Non-pigmented ciliary epithelial cell (primary cell): ENCODE measurements around the gene F10.
A peak's percentile ranks its signal among the peaks of the same experiment; 100 is the strongest.
"Not testable (repeated sequence)": the region's sequence is repeated elsewhere in the genome, so short reads cannot be mapped to it uniquely, and the experiment has no call there.

Source experiments
- DNase-seq: peaks from one replicate; pipeline ENCODE4 v3.0.0-alpha.2; 2010; ENCODE audit warnings: low read depth

The F10 gene

DNA sequence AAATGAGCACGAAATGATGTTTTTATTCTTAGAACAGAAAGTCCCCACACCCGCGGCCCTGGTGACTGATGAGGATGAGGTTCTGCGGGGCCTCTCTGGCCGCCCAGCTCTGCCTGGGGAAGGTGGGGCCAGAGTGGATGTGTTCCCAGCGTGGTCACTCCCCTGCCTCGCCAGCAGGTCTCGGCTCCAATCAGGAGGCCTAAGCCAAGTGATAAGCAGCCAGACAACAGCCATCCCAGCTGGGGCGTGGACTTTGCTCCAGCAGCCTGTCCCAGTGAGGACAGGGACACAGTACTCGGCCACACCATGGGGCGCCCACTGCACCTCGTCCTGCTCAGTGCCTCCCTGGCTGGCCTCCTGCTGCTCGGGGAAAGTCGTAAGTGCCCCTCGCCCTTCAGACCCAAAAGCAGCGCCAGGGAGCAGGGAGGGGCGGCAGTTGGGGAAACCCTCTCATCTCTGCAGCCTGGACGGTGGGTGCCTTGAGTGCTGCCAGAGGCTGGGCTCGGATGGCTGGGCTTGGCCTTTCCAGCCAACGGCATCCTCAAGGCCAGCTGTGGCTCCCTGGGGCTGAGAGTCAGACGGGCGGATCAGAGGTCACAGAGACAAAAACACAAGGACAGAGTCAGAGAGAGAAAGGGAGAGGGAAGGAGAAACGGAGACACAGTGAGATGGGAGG lies at the start of gene F10:
Gene F10, plus strand, starts transcription at position 250 of the 676 bp plus-strand sequence. Its CDS starts 57 bp downstream, at position 307.
- DNase-seq, result peak; percentile 41

DNA sequence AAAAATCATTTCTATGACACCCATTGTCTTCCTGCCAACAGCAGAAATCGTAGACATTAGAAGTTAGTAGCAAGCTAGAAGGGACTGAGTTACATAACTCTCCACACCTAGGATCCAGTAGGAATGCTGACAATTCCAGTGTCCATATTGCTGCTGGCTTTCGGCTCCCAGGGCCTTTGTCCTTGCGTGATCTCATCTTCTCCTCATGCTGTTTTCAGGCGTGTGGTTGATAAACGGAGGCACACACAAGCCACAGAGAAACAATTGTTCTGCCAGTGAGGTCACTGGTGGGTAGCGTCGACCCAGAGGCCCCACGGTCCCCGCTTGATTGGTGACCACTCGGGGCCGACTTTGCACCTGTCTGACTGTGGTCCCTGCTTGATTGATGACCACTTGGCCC lies 48.7 kb upstream of the F10 start:
- no peak for DNase-seq

DNA sequence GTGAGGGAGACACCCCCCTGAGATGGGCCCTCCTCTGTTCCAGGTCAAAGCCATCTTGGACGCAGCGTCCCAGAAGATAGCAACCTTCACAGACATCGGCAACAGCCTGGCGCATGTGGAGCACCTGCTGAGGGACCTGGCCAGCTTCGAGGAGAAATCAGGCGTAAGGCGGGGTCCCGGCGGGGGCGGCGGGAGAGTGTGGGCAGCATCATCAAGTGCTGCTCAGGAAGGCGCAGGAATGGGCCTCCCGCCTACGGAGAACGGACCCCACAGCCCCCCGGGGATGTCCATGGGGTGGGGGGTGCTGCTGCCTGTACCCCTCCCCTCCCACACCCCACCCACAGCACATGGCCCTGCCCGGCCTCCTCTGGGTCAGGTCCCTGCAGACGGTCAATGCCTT lies 48.2 kb upstream of the F10 start:
- DNase-seq, result no peak

DNA sequence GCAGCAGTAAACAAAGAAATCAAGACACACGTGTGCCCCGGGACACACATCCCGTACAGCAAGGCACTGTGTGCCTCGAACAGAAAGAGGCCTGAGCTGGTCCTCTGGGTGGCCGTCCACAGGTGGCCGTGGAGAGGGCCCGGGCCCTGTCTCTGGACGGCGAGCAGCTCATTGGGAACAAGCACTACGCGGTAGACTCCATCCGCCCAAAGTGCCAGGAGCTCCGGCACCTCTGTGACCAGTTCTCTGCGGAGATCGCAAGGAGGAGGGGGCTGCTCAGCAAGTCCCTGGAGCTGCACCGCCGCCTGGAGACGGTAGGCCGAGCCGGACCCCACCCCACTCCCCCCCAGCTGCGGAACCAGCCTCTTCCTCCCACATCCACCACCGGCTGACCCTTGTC lies 47.7 kb upstream of the F10 start:
- DNase-seq, result no peak

DNA sequence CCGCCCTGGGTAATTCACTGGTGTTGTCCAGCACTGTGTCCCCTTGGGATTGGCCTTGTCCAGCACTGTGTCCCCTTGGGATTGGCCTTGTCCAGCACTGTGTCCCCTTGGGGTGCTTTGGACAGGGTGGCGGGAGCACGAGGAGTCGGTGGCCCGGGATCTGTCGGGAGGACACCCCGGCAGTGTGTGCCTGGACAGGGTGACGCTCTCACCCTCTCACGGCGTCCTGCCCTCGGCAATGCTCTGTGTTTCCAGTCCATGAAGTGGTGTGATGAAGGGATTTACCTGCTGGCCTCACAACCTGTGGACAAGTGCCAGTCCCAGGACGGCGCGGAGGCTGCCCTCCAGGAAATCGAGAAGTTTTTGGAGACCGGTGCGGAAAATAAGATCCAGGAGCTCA lies 46.9 kb upstream of the F10 start:
- DNase-seq, result no peak

DNA sequence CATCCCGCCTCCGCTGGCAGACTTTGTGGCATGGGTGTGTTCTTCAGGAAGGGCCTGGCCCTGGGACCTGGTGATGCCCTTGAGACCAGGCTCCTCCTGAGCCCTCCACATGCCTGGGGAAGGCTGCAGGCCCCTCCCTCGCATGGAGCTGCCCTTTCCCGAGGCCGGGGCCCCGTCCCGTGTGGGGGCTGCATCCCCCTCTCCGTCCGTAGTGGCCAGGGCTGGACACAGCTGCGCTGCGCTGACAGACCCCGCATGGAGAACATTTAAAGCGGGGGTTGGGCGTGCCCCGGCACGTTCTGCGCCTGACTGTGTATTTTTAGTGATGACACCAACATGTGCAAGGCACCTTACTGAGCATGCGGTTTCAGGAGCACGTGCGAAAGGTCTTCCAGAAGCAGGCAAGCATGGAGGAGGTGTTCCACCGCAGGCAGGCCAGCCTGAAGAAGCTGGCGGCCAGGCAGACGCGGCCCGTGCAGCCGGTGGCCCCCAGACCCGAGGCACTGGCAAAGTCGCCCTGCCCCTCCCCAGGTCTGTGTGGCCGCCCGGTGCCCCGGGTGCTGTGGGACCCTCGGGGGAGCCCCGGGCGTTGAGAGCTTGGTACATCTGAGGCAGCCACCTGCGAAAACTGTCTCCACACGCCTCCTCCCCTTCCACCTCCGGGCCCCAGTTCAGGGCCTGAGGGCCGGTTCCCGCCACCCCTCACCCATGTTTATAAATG lies 45.8 kb upstream of the F10 start:
- no peak for DNase-seq

DNA sequence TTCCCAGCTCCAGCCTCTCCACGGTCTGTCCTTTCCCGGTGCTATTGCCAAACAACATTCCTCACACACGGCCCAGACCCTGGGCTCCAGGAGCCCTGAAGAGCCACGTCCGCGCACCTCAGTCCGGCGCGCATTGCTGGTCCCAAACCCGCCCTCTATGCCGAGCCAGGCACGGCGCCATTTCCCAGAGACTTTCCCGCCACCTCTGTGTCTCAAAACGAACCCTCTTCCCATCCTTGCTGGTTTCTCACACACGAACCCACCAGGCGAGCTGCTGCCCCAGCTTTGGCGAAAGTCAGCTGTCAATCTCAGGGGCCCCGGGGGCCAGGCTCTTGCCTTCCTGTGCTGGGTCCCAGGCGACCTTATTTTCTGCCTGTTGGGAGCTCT lies 45.0 kb upstream of the F10 start:
- DNase-seq, result no peak

DNA sequence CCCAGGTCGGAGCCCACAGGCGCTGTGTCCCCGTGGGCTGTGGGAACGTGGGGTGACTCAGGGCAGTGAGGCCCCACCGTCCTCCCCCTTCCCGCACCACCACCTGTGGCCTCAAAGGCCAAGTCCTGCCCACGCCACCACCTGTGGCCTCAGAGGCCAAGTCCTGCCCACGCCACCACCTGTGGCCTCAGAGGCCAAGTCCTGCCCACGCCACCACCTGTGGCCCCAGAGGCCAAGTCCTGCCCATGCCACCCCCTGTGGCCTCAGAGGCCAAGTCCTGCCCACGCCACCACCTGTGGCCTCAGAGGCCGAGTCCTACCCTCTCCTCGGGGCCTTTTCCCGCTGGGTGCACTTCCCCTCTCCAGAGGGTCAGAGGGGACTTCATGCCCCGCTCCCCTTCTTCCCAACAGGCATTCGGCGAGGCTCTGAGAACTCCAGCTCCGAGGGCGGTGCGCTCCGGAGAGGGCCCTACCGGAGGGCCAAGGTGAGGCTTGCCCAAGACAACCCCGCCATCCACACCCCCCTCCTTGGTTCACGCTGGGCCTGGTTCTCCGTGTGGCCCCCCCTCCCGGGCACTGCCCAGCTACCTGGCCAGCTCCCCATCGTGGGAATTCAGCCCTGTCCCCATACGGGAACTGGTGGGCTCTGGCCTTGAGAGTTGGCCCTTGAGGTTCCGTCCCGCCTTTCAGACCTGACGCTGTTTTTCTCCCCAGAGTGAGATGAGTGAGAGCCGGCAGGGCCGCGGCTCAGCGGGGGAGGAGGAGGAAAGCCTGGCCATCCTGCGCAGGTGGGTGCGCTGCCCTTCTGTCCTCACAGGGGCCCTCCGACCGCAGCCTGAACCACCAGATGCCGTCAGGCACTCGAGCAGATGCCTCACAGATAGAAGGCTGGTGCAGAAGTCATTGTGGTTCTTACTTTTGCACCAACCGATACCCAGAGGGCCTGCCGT lies 44.4 kb upstream of the F10 start:
- no peak for DNase-seq

DNA sequence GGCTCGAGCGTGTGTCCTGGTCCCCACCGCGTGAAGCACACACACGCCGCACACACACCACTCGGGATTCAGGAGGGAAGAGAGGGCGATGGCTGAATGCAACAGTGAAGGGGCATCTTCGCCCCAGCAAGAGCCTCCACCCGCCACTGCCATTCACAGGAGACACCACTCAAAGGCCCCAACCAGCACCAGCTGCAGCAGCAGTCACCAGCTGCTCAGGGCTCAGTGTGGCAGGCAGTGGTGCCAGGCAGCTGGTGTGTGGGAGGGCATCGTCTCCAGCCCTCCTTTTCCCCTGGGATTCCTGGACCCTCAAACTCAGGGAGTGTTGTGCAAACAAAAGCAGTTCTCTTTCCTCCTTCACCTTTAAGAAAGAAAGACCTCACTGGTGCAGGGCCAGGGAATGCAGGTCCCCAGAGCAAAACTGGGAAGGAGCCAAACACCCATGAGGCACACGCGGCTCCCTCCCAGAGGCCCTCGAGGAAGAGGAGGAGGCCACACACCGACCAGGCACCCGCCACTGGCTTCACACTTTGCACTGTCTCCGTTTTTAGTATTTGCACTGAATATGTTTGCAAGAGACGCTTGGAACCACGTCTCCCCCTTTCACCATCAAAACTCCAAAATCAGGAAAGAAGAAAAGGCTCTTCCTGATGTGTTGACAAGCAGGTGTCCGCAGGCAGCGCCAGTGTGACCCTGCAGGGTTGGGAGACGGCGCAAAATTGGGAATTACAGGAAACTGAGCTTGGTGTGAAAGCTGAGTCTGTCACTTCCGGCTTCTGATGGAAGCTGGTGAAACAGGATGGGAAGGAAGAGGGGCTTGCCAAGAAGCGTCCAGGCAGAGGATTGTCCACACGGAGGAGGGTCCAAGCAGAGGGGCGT lies 43.5 kb upstream of the F10 start:
- DNase-seq, result no peak

DNA sequence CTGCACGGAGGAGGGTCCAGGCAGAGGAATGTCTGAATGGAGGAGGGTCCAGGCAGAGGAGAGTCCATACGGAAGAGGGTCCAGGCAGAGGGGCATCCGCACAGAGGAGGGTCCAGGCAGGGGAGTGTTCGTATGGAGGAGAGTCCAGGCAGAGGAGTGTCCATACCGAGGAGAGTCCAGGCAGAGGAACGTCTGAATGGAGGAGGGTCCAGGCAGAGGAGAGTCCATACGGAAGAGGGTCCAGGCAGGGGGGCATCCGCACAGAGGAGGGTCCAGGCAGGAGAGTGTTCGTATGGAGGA lies 42.9 kb upstream of the F10 start:
- not testable (repeated sequence) for DNase-seq

DNA sequence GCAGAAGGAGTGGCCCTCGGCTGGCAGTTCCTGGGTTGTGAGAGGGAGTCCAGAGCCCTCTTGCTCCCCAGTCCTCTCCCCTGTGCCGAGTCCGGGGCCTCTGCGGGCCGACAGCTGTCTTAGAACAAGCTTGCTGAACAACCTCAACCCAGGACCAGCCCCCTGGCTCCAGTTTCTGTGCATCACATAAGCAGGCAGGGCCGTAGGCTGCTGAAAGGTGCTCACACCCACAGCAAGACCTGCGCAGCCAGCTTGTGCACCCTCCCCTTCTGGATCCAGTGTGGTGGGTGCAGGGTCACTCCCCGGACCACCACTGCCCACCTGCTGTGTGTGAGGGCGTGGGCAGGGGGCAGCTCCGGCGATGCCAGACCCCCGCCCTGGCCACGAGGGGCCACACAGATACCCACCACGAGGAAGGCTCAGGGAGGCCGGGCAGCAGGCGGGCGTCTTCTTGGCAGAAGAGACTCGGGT lies 42.2 kb upstream of the F10 start:
- DNase-seq, result no peak

DNA sequence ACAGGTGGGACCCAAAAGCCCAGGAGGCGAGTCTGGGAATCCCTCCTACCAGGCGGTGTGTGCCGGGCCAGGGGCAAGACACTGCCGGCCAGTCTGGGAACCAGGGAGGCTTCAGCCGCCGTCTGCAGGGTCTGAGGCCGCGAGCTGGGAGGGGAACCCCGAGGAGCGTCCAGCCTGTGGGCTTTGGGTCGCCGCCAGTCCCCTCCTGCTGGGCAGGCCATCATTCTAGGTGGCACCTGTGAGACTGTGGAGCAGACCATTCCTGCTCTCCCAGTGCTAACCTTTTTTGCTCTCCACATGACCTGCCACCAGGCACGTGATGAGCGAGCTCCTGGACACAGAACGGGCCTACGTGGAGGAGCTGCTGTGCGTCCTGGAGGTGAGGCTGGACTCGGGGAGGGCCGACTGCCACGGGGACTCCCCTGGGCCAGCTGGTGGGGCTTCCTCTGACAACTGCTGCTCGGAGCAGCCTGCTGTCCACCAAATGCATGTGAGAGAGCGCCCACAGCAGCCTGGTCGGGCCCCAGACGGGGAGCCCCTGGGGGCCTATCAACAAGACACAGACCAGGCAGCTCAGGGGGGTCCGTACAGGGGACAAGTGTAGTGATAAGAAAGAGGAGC lies 41.6 kb upstream of the F10 start:
- DNase-seq, result no peak

DNA sequence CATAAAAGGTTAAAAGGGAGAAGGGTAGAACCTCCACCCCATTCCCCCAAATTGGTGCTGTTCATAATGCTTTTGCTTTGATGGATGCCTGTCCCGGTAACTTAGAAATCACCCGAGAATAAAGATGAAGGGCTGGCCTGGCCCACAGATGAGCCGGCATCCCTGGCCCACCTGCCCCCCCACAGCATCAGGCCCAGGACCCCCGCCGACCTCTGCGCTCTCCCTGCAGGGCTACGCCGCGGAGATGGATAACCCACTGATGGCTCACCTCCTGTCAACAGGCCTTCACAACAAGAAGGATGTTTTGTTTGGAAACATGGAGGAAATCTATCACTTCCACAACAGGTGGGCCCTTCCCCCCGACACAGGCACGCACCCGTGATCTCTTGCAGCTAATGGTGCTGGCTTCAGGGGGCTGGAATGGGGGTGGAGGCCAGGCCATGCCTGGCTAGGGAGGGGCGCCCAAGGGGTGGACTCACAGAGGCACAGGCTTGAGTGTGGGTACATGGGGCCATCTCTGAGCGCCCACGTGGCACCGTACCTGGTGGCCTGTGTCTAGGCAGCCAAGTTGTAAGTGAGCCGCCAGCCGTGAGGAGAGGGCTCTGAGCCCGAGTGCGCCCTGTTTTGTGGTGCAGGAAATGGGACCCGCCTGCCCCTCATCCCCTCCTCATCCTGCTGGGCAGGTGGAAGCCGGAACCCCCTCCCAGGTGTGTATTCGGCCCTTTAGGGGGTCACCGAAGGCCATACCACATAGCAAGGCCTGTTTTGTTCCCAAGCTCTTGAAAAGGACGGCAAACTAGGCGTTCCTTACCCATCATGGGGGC lies 40.2 kb upstream of the F10 start:
- no peak for DNase-seq

DNA sequence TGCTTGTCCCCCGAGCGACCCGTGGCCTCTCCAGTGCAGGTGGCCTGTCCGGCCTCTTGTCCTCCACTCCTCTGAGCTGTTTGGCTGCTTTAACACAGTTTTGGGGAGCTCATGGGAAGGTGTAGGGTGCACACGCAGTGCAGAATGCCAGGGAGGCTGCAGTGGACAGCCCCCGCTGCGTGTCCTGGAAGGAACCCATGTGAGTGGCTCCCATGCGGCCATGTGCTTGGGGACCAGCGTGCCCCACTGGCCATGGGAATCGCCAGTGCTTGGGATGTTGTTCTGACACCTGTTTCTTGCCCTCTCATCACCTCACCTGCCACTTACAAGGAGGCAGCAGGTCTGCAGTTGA lies 39.6 kb upstream of the F10 start:
- DNase-seq, result no peak

DNA sequence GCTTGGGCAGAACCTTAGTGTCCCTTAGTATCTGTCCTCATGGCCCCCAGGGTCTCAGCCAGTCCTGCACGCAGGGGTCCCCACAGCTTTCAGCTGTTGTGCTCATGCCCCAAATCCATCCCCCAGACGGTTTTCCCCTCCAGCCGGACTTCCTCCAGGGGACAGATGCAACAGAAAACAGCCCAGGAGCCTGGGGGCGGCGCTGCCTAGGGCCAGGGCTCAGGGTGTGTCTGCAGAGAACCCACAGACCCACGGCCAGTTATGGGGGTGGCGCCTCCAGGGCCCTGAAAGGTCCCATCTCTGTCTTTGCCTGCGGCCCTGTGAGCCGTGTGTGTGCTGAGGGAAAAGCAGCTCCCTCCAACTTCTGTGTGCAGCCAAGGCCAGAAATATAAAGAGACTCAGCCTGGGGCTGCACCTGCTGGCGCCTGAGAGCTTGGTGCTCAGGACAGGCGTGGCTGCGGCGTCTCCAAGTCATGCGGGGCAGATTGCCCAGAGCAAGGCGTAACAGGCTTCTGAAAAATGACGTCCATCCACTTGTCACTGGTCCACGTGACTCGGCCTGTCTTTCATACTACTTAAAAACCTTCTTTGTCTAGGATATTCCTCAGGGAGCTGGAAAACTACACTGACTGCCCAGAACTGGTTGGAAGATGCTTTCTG lies 39.1 kb upstream of the F10 start:
- no peak for DNase-seq

DNA sequence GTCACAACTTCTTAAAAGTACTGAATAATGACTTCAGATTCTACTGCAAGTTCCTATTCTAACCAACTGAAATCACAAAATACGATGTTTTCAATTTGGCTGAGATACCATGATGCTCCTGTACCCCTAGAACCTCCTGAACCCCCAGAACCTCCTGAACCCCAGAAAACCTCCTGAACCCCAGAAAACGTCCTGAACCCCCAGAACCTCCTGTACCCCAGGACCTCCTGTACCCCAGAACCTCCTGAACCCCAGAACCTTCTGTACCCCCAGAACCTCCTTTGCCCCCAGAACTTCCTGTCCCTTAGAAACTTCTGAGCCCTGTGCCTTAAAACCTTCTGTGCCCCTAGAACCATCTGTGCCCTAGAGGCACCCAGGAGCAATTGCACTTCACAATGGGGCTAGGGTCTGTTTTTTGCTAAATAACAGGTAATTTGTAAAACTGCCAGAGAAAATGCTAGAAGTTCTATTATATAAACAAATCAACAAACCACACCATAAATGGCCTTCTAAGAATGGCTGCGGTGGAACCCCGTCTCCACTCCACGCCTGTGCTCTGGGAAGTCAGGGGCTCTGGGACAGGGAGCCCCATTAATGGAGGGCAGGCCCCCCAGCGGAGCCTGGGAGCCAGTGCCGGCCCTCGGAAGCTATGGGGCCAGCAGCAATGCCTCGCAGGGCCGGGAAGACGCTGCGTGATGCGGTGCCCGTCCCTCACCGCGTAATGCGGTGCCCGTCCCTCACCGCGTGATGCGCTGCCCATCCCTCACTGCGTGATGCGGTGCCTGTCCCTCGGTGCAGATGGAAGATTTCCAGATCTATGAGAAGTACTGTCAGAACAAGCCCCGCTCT lies 38.3 kb upstream of the F10 start:
- no peak for DNase-seq

DNA sequence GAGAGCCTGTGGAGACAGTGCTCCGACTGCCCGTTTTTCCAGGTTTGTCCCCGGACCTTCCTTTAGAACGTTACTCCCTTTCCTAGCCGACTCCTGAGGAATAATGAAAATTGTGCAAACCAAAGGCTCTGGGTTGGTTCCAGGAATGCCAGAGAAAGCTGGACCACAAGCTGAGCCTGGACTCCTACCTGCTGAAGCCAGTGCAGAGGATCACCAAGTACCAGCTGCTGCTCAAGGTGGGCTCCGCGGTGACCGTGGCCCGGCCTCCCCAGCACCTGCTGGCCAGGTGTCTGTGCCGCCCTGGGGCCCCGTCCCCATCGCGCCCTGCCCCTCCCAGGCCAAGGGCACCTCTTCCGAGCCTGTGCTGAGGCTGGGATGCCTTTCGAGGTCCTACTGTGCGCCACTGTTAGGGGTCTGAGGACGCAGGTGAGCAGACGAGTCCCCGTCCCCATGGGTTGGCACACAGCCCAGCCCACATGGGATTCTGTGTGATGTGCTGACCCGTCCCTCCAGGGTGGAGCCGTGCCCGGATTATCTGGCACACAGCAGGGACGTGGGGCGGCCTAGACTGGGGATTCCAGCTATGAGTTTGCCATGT lies 37.6 kb upstream of the F10 start:
- no peak for DNase-seq

DNA sequence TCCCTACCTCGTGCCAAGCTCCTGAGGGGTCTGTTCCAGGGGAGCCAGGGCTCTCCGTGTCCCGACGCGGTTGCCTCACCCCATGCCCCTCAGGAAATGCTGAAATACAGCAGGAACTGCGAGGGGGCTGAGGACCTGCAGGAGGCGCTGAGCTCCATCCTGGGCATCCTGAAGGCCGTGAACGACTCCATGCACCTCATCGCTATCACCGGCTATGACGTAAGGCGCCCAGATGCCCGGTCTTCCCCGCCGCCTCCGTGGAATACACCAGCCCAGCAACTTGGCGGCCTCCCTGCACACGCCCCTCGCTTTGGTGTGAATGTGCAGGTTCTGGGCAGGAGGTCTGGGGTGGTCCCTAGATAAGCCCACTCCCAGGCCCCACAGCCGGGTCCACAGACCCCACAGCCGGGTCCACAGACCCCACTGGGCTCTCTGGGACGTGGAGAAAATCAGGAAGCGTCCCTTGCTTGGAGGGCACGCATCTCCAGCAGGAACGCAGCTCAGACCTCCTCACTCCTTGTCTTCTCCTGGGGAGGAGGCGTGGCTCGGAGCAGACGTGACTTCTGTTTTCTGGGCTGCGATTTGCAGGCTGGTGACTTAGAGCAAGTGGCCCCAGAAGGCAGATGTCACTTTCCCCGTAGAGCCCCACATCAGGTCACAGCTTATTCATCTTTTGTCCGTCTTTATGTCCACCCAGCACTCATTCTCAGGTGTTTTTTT lies 36.4 kb upstream of the F10 start:
- DNase-seq, result no peak
